Fibroblast of gingiva (primary cell): ENCODE results near the gene ABCC4.
"Not testable (repeated sequence)": the region's sequence is repeated elsewhere in the genome, so short reads cannot be mapped to it uniquely, and the experiment has no call there.

Experiments
- DNase-seq: peaks from one replicate; pipeline ENCODE4 v3.0.0-alpha.2; 2011; ENCODE audit warnings: low read depth

ABCC4 gene

GRCh38 chr13:95298169-95298965, 2.9 kb downstream of the ABCC4 start:
- DNase-seq: no peak

- DNase-seq: no peak
Observed at GRCh38 chr13:95296326-95296925, 4.8 kb downstream of the ABCC4 start.

- no peak for DNase-seq
Observed at GRCh38 chr13:95295026-95295425, 6.2 kb downstream of the ABCC4 start.

GRCh38 chr13:95292622-95293021, 8.6 kb downstream of the ABCC4 start:
- no peak for DNase-seq

- DNase-seq: not testable (repeated sequence)
Observed at GRCh38 chr13:95289901-95290300, 11.3 kb downstream of the ABCC4 start.

GRCh38 chr13:95289020-95289444, 12.2 kb downstream of the ABCC4 start:
- DNase-seq: no peak

- DNase-seq: no peak
Observed at GRCh38 chr13:95284436-95284835, 16.8 kb downstream of the ABCC4 start.

GRCh38 chr13:95279016-95279415, 22.2 kb downstream of the ABCC4 start:
- no peak for DNase-seq

GRCh38 chr13:95276037-95276505, 25.2 kb downstream of the ABCC4 start:
- DNase-seq: no peak

GRCh38 chr13:95275322-95276036, 25.8 kb downstream of the ABCC4 start:
- DNase-seq: peak; percentile 72

- DNase-seq: not testable (repeated sequence)
Observed at GRCh38 chr13:95273592-95274132, 27.6 kb downstream of the ABCC4 start.

- not testable (repeated sequence) for DNase-seq
Observed at GRCh38 chr13:95272076-95272475, 29.2 kb downstream of the ABCC4 start.

- DNase-seq: no peak
Observed at GRCh38 chr13:95269756-95270155, 31.5 kb downstream of the ABCC4 start.

- DNase-seq: not testable (repeated sequence)
Observed at GRCh38 chr13:95268343-95269065, 32.7 kb downstream of the ABCC4 start.

GRCh38 chr13:95267662-95268342, 33.4 kb downstream of the ABCC4 start:
- DNase-seq: peak; percentile 80

GRCh38 chr13:95264225-95264624, 37.0 kb downstream of the ABCC4 start:
- DNase-seq: no peak

- DNase-seq: no peak
Observed at GRCh38 chr13:95262837-95263384, 38.3 kb downstream of the ABCC4 start.

- DNase-seq: no peak
Observed at GRCh38 chr13:95261956-95262355, 39.3 kb downstream of the ABCC4 start.

GRCh38 chr13:95260031-95260525, 41.2 kb downstream of the ABCC4 start:
- DNase-seq: no peak

- DNase-seq: no peak
Observed at GRCh38 chr13:95258619-95259194, 42.5 kb downstream of the ABCC4 start.
